ENCODE measurements around the gene LYPD6B.

DNA sequence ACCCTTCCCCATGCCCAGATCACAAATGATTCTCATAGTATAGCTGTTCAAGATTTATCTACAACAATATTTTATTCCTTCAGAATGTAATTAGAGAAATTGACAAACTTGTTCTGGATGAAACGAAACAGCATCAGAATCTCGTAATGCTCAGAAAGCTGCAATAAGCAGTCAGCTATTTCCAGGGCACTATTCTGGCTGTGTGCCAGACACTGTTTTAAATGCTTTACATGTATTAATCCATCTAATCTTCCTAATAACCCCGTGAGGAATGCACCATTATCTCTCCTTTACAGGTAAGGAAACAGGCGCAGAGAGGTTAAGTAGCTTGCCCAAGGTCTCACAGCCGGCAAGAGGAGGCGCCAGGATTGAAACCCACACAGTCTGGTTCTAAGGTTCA lies 10.1 kb upstream of the LYPD6B start:
- TF ChIP-seq CTCF (conservative IDR thresholded peaks at IDR 0.05; ENCODE audit: low read depth, low read length) (no peak), EZH2 (IDR thresholded peaks at IDR 0.05; ENCODE audit: borderline replicate concordance, low read depth, low read length, poor library complexity, severe bottlenecking) (no peak)

Measured in A673 (cell line).